Natural killer cell (primary cell): Measurements from ENCODE around the gene POLG2. TPM values are rescaled to one million over a fixed set of nuclear protein-coding genes. Genes with fewer than 3 reads are reported as not detected.
"Not testable (repeated sequence)": the region's sequence is repeated elsewhere in the genome, so short reads cannot be mapped to it uniquely, and the experiment has no call there.

ENCODE experiments used
- ATAC-seq, 3 donors: fragments of 150-1000 bp in 2 of 3; fragments of 200-7000 bp in 1 of 3; cut with Tn5 transposase; 1 replicate in 1 of 3; 2 replicates in 2 of 3; pipeline ENCODE4 v1.10.0; 2021; ENCODE audit warnings: mild to moderate bottlenecking in 2 of 3, moderate library complexity in 2 of 3
- DNase-seq, 2 donors: peaks; one replicate each; pipeline versions ENCODE4 v3.0.0 to v3.0.0-alpha.2; 2013 to 2021; ENCODE audit warnings: mixed read lengths in 1 of 2
- H3K27ac ChIP-seq: one replicate; pipeline ENCODE4 v1.5.1; 2013; ENCODE audit warnings: mild to moderate bottlenecking, low read length
- H3K27me3 ChIP-seq: one replicate; pipeline ENCODE4 v1.6.1; 2013; ENCODE audit warnings: low read length; ENCODE audit not compliant: control insufficient read depth, insufficient read depth
- H3K36me3 ChIP-seq: one replicate; pipeline ENCODE4 v1.6.1; 2013; ENCODE audit warnings: low read length; ENCODE audit not compliant: control insufficient read depth, insufficient read depth
- H3K4me1 ChIP-seq: one replicate; pipeline ENCODE4 v1.6.1; 2013; ENCODE audit warnings: low read length; ENCODE audit not compliant: control insufficient read depth, insufficient read depth
- H3K4me3 ChIP-seq: one replicate; pipeline ENCODE4 v1.5.1; 2013; ENCODE audit warnings: low read length
- H3K9me3 ChIP-seq: one replicate; pipeline ENCODE4 v1.6.1; 2013; ENCODE audit warnings: low read length; ENCODE audit not compliant: control insufficient read depth, insufficient read depth
- H3K27ac Mint-ChIP-seq, 2 donors: one replicate each; pipeline ENCODE4 v1.8.0; 2022; ENCODE audit warnings: mild to moderate bottlenecking in 2 of 2, mixed read lengths in 2 of 2, moderate library complexity in 1 of 2
- H3K27me3 Mint-ChIP-seq, 2 donors: one replicate each; pipeline ENCODE4 v1.8.0; 2022; ENCODE audit warnings: low read depth in 2 of 2, mixed read lengths in 2 of 2
- H3K36me3 Mint-ChIP-seq: one replicate; pipeline ENCODE4 v1.8.0; 2022; ENCODE audit warnings: mixed read lengths
- H3K4me1 Mint-ChIP-seq, 2 donors: one replicate each; pipeline ENCODE4 v1.8.0; 2022; ENCODE audit warnings: mixed read lengths in 2 of 2
- H3K4me3 Mint-ChIP-seq: one replicate; pipeline ENCODE4 v1.8.0; 2022; ENCODE audit warnings: mild to moderate bottlenecking, moderate library complexity, mixed read lengths
- H3K9me3 Mint-ChIP-seq, 2 donors: one replicate each; pipeline ENCODE4 v1.8.0; 2022; ENCODE audit warnings: mixed read lengths in 2 of 2
- WGBS: methylation state at CpG from one replicate; pipeline ENCODE4 v1.1.7; 2013; ENCODE audit warnings: missing lambda C conversion rate; ENCODE audit not compliant: insufficient coverage; 5-methylcytosine and 5-hydroxymethylcytosine counted together
- intact Hi-C: fragments of 100-400 bp; cut with micrococcal nuclease; formaldehyde crosslinking; loops from one replicate; pipeline ENCODE4 v1.14.2; 2022
- total RNA-seq, 4 donors: library from RNA; stranded (reverse); fragments of 120-200 nt in 1 of 4; gene quantifications; one replicate each; pipeline versions ENCODE4 v1.2.3 to v1.2.4, GENCODE V29; 2013 to 2022
- TF ChIP-seq, protein P1 (sequence below): fragments of 200-600 bp; IDR thresholded peaks from one replicate; pipeline ENCODE4 v1.8.0; 2022; ENCODE audit warnings: antibody characterized with exemption

POLG2 gene
- total RNA-seq, 3 donors from 2014 or later (not counting 1 experiment from before 2014, with no cell fraction given): 34.7 to 65.3 (median 41.2) TPM

DNA sequence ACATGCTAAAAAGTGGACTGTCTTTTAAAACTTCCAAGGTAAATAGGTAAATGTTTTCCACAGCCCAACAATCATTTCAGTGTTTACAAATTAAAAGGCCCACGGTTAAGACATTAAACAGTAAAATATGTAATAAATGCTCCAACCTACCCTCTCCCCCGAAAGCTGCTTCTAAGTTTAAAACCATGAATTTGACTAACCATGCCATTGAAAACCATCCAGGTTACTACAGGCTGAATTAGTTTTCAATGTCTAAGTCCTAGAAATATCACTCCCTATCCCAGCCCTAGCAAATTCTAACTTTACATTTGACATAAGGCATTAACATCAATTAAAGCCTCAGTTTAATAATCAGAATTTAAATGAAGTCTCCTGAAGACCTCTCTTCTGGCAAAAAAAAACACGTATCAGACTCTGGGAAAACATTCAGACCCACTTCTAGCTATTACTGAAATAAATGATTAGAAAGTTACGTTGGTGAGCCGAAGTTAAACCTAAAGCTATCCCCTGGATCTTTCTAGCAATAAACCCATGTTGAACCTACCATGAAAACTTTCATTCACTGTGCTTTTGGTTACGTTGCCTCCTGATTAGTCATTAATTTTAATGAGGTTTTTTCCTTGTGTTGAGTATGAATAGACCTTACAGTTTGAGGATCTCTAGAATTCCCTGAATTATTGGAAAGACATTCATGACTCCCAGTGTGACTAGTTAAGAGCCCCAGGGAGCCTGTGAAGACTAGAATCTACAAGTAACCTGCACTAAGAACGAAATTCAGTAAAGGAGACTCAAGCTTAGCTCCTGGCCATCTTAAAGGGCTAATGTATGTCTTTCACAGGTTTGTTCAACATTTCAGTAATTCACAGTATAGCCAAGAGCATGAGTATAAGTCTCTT, 1.7 kb upstream of the POLG2 start:
- DNase-seq (peak in 1 of 2 donors; percentile 47), ATAC-seq (no peak)
- no peak overlapping the region for H3K4me3 ChIP-seq
- H3K27me3 Mint-ChIP-seq: no peaks in the 10 kb centered on the region
- TF ChIP-seq, protein P1, sequence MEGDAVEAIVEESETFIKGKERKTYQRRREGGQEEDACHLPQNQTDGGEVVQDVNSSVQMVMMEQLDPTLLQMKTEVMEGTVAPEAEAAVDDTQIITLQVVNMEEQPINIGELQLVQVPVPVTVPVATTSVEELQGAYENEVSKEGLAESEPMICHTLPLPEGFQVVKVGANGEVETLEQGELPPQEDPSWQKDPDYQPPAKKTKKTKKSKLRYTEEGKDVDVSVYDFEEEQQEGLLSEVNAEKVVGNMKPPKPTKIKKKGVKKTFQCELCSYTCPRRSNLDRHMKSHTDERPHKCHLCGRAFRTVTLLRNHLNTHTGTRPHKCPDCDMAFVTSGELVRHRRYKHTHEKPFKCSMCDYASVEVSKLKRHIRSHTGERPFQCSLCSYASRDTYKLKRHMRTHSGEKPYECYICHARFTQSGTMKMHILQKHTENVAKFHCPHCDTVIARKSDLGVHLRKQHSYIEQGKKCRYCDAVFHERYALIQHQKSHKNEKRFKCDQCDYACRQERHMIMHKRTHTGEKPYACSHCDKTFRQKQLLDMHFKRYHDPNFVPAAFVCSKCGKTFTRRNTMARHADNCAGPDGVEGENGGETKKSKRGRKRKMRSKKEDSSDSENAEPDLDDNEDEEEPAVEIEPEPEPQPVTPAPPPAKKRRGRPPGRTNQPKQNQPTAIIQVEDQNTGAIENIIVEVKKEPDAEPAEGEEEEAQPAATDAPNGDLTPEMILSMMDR: no peak
- peaks cover 53% of the 10 kb centered on the region for H3K36me3 Mint-ChIP-seq
- peaks cover 27% of the 10 kb centered on the region for H3K4me1 ChIP-seq
- no peaks in the 10 kb centered on the region for H3K27me3 ChIP-seq
- 84% methylated on average over 6 of the region's 7 CpGs for WGBS
- peak overlapping the region; percentile 97 to 99 for H3K27ac Mint-ChIP-seq
- H3K36me3 ChIP-seq: peaks cover 61% of the 10 kb centered on the region
- no peak overlapping the region for H3K27ac ChIP-seq
- H3K4me1 Mint-ChIP-seq: peaks cover 78 to 89% of the 10 kb centered on the region in 2 donors
- intact Hi-C loops: no loop called here
- no peaks in the 10 kb centered on the region for H3K9me3 Mint-ChIP-seq
- H3K9me3 ChIP-seq: no peaks in the 10 kb centered on the region
- H3K4me3 Mint-ChIP-seq: peak overlapping the region; percentile 100

DNA sequence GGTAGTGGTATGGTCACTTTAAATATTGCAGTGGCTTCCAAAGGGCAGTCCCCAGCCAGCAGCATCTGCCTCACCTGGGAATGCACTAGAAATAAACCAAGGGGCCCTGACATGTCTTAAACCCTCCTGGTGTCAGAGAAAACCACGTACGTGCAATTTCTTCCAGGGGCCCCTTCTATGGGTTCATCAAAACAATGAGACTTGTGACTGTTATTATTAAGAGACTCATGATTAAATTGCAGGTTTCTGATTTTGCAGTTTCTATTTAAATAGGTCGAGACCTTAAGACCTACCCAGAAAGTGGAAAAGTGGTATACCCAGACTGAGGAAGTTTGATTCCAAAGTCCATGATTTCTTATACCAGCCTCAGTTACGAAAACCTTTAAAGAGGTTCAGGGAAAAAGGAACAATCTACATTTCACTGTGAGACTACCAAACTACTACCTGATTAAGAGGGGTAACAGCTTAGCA, 746 bp upstream of the POLG2 start:
- intact Hi-C loops: loop anchor here (1.0 kb wide), 1 partner anchor 9 kb away; the partner anchor contains the start of genes CEP95 and DDX5
- H3K36me3 Mint-ChIP-seq: peaks cover 44% of the 10 kb centered on the region
- no peaks in the 10 kb centered on the region for H3K9me3 Mint-ChIP-seq
- peaks cover 69 to 79% of the 10 kb centered on the region in 2 donors for H3K4me1 Mint-ChIP-seq
- Histone ChIP-seq H3K27ac (peak overlapping the region; percentile 95), H3K36me3 (peaks cover 57% of the 10 kb centered on the region), H3K9me3 (no peaks in the 10 kb centered on the region), H3K27me3 (no peaks in the 10 kb centered on the region), H3K4me1 (peaks cover 27% of the 10 kb centered on the region), H3K4me3 (peak overlapping the region; percentile 73)
- no peak for DNase-seq
- peak overlapping the region; percentile 97 to 99 for H3K27ac Mint-ChIP-seq
- peak overlapping the region; percentile 100 for H3K4me3 Mint-ChIP-seq
- TF ChIP-seq, protein P1: no peak
- H3K27me3 Mint-ChIP-seq: no peaks in the 10 kb centered on the region
- ATAC-seq: no peak
- 63% methylated on average over 3 of the region's 4 CpGs for WGBS

DNA sequence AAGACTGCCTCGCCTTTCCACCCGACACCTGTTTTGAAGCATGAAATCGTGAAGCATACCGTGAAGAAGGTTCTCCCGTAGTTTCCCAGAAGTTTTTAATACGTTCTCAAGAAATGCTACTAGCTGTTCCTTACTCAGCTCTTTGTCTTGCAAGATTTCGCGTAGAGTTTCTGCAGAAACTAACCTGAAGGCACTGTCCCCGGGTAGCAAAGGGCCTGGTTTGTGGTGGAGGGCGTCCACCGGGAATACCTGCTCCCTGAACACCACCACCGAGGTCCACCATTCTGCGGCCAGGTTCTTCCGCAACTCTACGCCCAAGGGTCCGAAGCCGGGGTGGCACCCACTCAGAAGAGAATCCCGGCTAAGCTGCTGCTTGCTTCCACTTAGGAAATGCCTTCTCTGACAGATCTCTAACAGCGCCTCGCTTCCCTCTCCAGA, 487 bp downstream of the POLG2 start:
- peak overlapping the region; percentile 73 for H3K4me3 ChIP-seq
- peak overlapping the region; percentile 95 for H3K27ac ChIP-seq
- H3K27me3 Mint-ChIP-seq: no peaks in the 10 kb centered on the region
- peaks cover 27% of the 10 kb centered on the region for H3K4me1 ChIP-seq
- ATAC-seq (no peak), DNase-seq (no peak)
- peaks cover 31% of the 10 kb centered on the region for H3K36me3 Mint-ChIP-seq
- under 1% methylated on average over 20 of the region's 20 CpGs for WGBS
- intact Hi-C loops: no loop called here
- TF ChIP-seq, protein P1: no peak
- H3K4me3 Mint-ChIP-seq: peak overlapping the region; percentile 100
- H3K4me1 Mint-ChIP-seq: peaks cover 57 to 67% of the 10 kb centered on the region in 2 donors
- no peaks in the 10 kb centered on the region for H3K9me3 ChIP-seq
- H3K9me3 Mint-ChIP-seq: no peaks in the 10 kb centered on the region
- H3K27me3 ChIP-seq: no peaks in the 10 kb centered on the region
- H3K36me3 ChIP-seq: peaks cover 55% of the 10 kb centered on the region
- H3K27ac Mint-ChIP-seq: peak overlapping the region; percentile 97 to 99

DNA sequence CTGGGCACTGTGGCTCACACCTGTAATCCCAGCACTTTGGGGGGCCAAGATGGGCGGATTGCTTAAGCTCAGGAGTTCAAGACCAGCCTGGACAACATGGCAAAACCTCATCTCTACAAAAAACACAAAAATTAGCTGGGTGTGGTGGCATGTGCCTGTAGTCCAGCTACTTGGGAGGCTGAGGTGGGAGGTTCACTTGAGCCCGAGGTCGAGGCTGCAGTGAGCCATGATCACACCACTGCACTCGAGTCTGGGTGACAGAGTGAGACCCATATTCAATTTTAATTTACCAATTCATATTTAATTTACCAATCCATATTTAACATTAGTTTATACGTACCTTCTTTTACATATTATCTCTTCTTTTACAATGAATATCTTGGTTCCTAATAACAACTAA, 1.6 kb downstream of the POLG2 start:
- Histone ChIP-seq H3K4me1 (peaks cover 27% of the 10 kb centered on the region), H3K36me3 (peaks cover 52% of the 10 kb centered on the region)
- DNase-seq, H3K9me3 ChIP-seq, H3K27me3 Mint-ChIP-seq, intact Hi-C loops, H3K27me3 ChIP-seq, H3K4me3 ChIP-seq, H3K9me3 Mint-ChIP-seq, H3K27ac ChIP-seq, ATAC-seq: not testable (repeated sequence)
- WGBS: 82% methylated on average over 5 of the region's 5 CpGs
- Mint-ChIP-seq H3K36me3 (peaks cover 21% of the 10 kb centered on the region), H3K4me3 (peak overlapping the region; percentile 100), H3K27ac (peak overlapping the region in 1 of 2 donors; percentile 97), H3K4me1 (peaks cover 46 to 56% of the 10 kb centered on the region in 2 donors)
